Adipose tissue (tissue), 3 donors: ENCODE data around the gene CCDC201. TPM values are rescaled to one million over a fixed set of nuclear protein-coding genes. Genes with fewer than 3 reads are reported as not detected.

Source experiments
- H3K27ac ChIP-seq: one replicate; pipeline ENCODE4 v1.5.1; 2013; ENCODE audit warnings: low read depth, low read length
- WGBS, 3 donors: extraction: QIAGEN DNeasy Blood & Tissue Kit; methylation state at CpG; one replicate each; pipeline ENCODE4 v1.1.7; 2013; 5-methylcytosine and 5-hydroxymethylcytosine counted together
- polyA plus RNA-seq, 3 donors: library from polyadenylated mRNA; stranded (reverse); fragments of 200-250 nt; gene quantifications; one replicate each; pipeline ENCODE4 v1.2.3, GENCODE V29; 2013
- donor health status: healthy with polysubstance abuse.
- donor health status: Bipolar disorder and iron deficiency.
- donor health status: healthy.

The CCDC201 gene
- polyA plus RNA-seq, 3 donors: not detected

DNA sequence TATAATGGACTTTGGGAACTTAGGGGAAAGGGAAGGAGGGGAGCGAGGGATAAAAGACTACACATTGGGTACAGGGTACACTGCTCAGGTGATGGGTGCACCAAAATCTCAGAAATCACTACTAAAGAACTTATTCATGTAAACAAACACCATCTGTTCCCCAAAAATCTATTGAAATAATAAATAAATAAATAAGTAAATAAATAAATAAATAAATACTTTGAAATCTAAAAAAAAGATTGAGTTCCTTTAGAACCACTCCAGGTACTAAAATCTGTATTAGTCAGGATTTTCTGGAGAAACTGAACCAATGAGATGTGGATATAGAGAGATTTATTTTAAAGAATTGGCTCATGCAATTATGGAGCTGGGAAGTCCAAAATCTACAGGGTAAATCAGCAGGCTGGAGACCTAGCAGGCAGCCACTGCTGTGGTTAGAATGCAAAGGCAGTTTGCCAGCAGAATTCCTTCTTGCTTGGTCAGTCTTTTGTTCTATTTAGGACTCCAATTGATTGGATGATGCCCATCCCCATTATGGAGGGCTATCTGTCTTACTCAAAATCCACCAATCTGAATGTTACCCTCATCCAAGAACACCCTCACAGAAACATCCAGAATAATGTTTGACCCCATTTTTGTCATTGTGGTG lies 24.3 kb upstream of the CCDC201 start:
- WGBS, 3 donors: 92 to 100% (median 95%) methylated on average over 1 of the region's 1 CpG
- H3K27ac ChIP-seq: no peak overlapping the region

DNA sequence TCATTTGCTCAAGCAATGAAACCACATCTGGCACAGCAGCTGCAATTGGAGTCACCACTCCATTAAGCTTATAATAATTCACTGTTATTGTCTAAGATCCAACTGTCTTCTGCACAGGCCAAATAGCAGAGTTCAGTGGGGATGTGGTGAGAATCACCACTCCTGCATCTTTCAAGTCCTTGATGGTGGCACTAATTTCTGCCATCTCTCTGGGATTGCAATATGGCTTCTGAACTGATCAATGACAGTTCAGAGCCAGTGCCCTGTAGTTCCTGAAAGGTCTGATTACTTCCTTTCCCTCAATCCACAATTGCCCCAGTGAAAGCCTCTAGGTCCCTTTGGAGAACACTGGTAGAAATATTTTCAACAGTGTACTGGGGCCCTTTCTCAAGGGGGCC lies 21.8 kb upstream of the CCDC201 start:
- H3K27ac ChIP-seq: no peak overlapping the region

DNA sequence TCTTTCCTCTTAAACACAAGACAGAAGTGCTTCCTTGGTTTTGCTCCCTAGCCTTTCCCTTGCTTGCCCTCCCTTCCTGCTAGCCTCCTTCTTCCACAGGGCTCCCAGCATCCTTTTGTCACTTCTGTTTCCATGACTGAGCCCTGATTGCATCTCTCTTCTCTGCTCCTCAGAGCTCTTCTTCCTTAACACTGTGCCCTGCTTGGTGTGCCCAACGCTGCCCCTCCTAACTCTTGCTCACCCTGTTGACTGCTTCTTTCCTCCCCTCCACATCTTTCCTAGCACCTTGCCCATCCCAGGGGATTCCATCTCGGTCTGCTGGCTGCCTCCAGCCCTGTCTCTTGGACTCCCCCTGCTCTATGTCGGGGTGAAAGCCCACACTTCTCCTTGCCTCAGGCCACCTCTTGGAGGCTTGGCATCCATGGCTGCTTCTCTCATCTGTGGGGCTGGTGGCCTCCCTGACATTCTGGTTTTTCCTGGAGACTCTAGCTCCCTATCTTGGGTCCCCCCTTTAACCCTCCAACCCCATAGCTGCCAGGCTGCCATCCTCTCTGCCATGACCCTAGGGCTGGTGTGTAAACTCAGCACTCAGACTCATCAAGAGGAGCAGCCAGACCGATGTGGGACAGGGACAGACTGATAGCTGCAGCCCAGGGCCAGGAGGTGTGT lies 21.2 kb upstream of the CCDC201 start:
- no peak overlapping the region for H3K27ac ChIP-seq
- WGBS, 3 donors: 78 to 82% (median 79%) methylated on average over 4 of the region's 4 CpGs

DNA sequence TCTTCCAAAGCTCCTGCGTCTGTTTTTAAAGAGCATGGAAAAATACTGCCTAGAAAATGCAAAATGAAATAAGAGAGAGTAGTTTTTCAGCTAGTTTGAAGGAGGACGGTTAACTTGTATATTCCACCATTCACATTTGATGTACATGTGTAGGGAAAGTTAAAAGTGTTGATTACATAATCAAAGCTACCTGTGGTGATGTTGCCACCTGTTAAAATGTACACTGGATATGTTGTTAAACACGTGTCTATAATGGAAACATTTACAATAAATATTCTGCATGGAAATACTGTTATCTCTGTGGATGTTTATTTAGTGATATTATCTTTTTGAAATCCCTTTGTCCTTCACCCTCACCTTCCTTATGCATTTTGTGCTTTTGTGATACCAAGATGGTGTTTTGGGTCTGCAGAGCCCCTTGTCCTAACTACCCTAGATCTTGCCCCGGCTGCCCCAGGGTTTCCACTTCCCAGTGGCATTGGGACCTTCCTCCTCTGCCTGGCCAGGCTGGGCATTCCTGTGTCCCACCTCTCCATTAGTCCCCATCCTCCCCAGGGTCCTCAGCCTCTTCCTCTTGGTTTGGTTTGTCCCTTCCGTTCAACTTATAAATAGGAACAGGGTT lies 20.6 kb upstream of the CCDC201 start:
- WGBS, 3 donors: 69 to 74% (median 70%) methylated on average over 5 of the region's 5 CpGs
- no peak overlapping the region for H3K27ac ChIP-seq

DNA sequence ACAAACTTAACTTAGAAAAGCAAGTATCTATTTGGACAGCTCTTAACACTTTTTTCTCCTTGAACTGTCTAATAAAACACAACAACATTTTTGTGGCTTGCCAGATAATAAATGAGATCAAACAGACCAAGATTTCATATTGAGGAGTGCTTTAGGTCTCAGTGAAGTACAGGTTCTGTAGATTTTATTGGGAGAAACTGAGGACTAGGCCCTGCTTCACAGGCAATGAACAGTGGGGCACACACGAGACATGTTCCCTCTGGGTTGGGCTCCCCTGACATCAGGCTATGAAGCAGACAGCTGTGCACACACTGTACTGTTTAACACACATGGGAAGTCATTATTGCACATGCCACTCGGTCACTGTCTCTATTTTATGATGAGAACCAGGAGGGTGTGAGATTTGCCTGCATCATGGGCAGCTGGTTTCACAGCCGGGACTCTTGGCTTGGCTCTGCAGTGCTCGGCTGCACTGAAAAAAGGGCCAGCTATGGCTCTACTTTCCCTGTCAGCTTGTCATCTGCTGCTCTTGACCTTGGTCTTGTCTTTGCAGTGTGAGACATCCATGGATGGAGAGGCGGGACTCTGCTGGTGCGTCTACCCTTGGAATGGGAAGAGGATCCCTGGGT lies 19.6 kb upstream of the CCDC201 start:
- WGBS, 3 donors: 83 to 84% (median 83%) methylated on average over 6 of the region's 6 CpGs
- no peak overlapping the region for H3K27ac ChIP-seq

DNA sequence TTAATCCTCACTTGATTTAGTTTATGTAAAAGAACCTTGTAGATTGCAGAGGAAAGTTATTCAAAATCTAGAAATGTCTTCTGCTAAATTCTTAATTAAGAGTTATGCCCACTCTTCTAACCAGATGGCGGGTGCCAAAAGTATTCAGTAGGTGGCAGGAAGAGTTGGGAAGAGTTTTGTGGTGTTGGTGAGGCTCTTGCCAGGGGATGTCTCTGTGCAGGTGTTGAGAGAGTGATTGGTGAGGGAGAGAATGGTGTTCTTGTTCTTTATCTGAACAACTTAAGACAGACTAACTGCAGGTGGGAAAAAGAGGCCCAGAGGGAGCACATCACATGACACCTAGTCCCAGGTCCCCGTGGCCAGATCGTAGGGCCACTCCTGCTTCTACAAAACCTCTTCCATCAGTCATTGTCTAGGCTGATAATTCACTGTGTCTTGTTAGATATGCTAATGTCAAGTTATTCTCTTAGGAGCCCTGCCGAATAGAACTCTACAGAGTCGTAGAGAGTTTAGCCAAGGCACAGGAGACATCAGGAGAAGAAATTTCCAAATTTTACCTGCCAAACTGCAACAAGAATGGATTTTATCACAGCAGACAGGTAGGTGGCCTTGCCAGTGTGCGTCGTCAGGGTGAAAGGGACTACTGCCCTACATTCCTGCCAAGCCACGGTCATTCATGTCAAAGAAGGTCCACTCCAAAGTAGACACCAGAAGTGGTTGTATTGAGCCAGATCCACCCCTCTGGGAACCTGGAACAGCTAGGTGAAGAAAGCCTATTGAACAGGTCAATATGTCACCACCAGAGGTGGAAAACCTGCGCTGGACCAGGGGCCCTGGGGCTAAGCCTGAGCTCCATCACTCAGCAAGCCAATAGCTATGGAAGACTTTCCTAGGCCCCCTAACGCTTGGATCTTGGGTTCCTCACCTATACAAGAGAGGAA lies 18.9 kb upstream of the CCDC201 start:
- 77 to 84% (median 80%) methylated on average over 10 of the region's 10 CpGs for WGBS, 3 donors
- no peak overlapping the region for H3K27ac ChIP-seq

- no peak overlapping the region for H3K27ac ChIP-seq
- WGBS, 3 donors: 29 to 39% (median 35%) methylated on average over 6 of the region's 6 CpGs
Observed at GRCh38 chr7:45890902-45891461, 18.1 kb upstream of the CCDC201 start.

DNA sequence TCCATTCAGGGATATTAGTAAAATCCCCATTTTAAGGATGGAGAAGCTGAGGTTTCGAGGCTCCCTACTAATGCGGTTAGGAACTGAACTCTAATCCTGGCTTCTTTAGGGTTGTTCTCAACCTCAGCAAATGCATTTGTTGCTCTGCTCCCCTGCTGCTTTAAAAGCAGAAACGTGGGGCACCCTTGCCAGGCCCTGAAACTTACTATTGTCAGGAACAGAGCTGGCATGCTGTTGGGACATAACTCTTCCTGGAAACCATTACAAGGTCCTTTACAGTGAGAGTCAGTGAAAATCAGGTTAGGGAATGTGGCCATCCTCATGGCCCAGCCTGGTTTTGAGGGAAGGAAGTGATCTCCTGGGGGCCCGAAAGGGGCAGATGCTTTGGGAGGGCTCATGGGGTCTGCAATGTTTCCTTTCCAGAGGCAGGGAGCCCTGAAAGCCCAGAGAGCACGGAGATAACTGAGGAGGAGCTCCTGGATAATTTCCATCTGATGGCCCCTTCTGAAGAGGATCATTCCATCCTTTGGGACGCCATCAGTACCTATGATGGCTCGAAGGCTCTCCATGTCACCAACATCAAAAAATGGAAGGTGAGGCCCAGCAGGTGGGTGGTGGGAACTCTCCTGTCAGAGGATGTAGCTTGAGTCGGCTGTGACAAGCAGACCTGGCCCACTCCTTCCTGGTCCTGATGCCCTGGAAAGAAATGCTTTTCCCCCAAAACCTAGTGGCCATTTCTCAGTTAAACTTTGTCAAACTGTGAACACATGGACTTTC lies 17.4 kb upstream of the CCDC201 start:
- H3K27ac ChIP-seq: no peak overlapping the region
- 85 to 88% (median 86%) methylated on average over 8 of the region's 8 CpGs for WGBS, 3 donors

- no peak overlapping the region for H3K27ac ChIP-seq
- WGBS, 3 donors: 59 to 62% (median 61%) methylated on average over 8 of the region's 8 CpGs
Observed at GRCh38 chr7:45889367-45890067, 16.6 kb upstream of the CCDC201 start.

DNA sequence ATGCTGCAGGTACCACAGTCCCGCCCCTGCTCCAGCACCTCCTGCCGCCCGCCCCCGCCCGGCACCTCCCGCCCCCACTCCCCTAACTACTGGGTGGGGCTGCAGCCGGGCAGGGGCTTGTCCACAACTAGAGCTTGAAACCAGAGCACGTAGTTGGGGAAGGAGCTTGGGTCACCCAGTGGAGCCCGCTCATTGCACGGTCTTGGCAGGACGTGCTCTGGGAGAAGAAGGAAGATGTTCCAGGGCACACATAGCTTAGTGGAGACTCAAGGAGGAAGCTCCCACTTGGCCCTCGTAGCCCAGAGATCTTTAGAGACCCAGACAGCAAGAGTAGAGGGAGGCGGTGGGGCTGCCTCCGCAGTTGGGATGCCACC lies 16.1 kb upstream of the CCDC201 start:
- WGBS, 3 donors: 12 to 15% (median 15%) methylated on average over 12 to 14 of the region's 14 CpGs
- H3K27ac ChIP-seq: no peak overlapping the region

DNA sequence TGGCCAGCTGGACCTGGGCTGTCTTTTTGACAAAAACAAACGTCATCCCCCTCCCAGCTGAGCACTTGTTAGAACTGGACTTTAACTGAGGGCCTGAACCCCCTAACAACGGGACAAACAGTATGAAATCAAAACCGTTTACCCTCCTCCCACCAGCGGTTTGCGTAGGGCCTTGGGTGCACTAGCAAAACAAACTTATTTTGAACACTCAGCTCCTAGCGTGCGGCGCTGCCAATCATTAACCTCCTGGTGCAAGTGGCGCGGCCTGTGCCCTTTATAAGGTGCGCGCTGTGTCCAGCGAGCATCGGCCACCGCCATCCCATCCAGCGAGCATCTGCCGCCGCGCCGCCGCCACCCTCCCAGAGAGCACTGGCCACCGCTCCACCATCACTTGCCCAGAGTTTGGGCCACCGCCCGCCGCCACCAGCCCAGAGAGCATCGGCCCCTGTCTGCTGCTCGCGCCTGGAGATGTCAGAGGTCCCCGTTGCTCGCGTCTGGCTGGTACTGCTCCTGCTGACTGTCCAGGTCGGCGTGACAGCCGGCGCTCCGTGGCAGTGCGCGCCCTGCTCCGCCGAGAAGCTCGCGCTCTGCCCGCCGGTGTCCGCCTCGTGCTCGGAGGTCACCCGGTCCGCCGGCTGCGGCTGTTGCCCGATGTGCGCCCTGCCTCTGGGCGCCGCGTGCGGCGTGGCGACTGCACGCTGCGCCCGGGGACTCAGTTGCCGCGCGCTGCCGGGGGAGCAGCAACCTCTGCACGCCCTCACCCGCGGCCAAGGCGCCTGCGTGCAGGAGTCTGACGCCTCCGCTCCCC lies 15.5 kb upstream of the CCDC201 start, which contains the start of gene IGFBP1:
IGFBP1 (plus strand) TSS at position 304 of the 808 bp plus-strand sequence; CDS start at position 469, 165 bp downstream.
- WGBS, 3 donors: 3 to 7% (median 5%) methylated on average over 60 to 73 of the region's 73 CpGs
- H3K27ac ChIP-seq: no peak within 1 kb of the TSS

DNA sequence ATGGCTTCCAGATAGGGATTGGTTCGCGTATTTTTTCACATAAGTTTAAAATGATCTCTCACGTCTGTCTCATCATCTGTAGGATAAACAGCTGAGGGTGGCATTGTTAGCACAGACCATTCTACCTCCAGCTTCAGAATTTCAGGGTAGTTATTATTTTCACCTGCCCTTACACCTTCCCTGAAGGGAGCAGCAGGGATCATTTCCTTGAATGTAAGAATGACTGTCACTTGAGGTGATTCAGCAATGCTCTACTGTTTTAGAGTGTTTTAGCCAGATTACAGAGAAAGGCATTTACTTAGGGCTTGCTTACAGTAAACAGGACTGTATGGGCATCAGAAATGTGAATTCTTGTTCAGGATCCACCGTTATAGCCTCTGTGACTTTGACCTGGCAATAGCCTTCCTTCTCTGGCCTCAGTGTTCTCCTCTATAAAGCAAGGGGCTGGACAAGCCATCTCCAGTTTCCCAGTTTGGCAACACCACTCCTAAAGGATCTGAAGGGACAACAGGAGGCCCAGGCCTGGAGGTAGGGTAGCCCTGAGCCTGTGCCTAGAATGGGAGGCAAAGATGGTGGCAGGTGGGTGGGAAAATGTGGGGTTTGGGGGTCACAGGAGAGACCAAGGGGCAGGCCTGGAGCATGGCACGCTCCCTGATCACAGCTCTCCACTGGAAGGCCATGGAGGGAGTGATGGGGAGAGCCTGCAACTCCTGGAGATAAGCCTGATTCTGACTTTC lies 14.2 kb upstream of the CCDC201 start:
- H3K27ac ChIP-seq: no peak overlapping the region
- WGBS, 3 donors: 95 to 96% (median 96%) methylated on average over 5 of the region's 5 CpGs

GRCh38 chr7:45885264-45885882 lies 12.5 kb upstream of the CCDC201 start:
- 46 to 66% (median 63%) methylated on average over 7 of the region's 7 CpGs for WGBS, 3 donors
- H3K27ac ChIP-seq: no peak overlapping the region

DNA sequence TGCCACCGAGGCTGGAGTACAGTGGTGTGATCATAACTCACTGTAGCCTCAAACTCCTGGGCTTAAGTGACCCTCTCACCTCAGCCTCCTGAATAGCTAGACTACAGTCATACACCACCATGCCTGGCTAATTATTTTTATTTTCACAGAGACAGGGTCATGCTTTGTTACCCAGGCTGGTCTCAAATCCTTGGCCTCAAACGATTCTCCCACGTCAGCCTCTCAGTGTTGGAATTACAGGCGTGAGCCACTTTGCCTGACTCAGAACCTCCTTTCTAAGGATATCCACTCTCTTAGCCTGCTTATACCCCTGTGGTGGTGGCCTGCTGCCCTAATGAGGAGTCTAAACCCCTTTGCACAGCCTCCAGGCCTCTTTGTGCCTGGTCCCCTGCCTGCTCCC lies 11.3 kb upstream of the CCDC201 start:
- H3K27ac ChIP-seq: no peak overlapping the region
- 78 to 92% (median 85%) methylated on average over 4 of the region's 4 CpGs for WGBS, 3 donors

GRCh38 chr7:45882465-45882810 lies 9.6 kb upstream of the CCDC201 start:
- H3K27ac ChIP-seq: no peak overlapping the region
- 53 to 87% (median 82%) methylated on average over 5 of the region's 5 CpGs for WGBS, 3 donors
